Bronchial epithelial cell (primary cell): ENCODE measurements around the gene S1PR2. TPM values are rescaled to one million over a fixed set of nuclear protein-coding genes. Genes with fewer than 3 reads are reported as not detected.
"Not testable (repeated sequence)": the region's sequence is repeated elsewhere in the genome, so short reads cannot be mapped to it uniquely, and the experiment has no call there.

ENCODE experiments used
- DNase-seq: peaks from one replicate; pipeline ENCODE4 v3.0.0-alpha.2; 2010; ENCODE audit warnings: low read depth
- FAIRE-seq: peaks from 2 replicates; lab custom pipeline; 2011; peaks lifted over from hg19 to GRCh38; lab: Jason Lieb, UNC
- H3K27me3 ChIP-seq: 2 replicates; pipeline ENCODE4 v1.5.1; 2011; ENCODE audit warnings: low read length; ENCODE audit not compliant: control insufficient read depth, insufficient read depth
- H3K36me3 ChIP-seq: 2 replicates; pipeline ENCODE4 v1.5.1; 2011; ENCODE audit warnings: low read length; ENCODE audit not compliant: control insufficient read depth, insufficient read depth
- H3K4me3 ChIP-seq: 2 replicates; pipeline ENCODE4 v1.5.1; 2011; ENCODE audit warnings: mild to moderate bottlenecking, low read depth, low read length, control low read depth
- total RNA-seq: library from RNA; depleted of rRNA; stranded (reverse); fragments of >200 nt; gene quantifications from 2 replicates; pipeline ENCODE4 v1.2.1, GENCODE V29; 2014
- TF ChIP-seq, protein P1 (sequence below): IDR thresholded peaks from 2 replicates; pipeline ENCODE4 v1.5.1; 2011; ENCODE audit warnings: mild to moderate bottlenecking, moderate library complexity, low read length, control low read depth, inconsistent platforms; ENCODE audit not compliant: insufficient read depth, severe bottlenecking

The S1PR2 gene
- total RNA-seq, 1 donor from 2014 or later, result 1.3 TPM

DNA sequence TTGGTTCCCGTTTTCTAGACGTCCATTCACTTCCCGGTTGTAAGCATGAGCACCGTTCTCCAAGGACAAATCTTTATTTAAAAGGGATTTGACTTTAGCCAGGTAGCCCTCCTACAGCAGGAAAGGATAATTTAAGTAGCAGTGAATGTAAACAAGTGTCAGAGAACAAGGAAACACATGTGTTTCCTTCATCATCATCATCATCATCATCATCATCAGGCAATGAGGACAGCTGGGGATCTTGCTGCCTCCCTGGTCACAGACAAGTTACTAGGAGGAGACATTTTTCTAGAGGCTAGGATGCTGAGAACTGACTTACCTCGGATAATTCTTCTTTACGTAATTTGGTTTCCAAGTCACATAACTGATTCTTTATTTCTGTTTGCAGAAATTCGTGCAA is 50.7 kb downstream of the S1PR2 start:
- Histone ChIP-seq H3K27me3 (no peaks in the 10 kb centered on the region), H3K4me3 (no peak overlapping the region), H3K36me3 (peaks cover 6% of the 10 kb centered on the region)
- FAIRE-seq (no peak), DNase-seq (no peak)
- TF ChIP-seq, protein P1, sequence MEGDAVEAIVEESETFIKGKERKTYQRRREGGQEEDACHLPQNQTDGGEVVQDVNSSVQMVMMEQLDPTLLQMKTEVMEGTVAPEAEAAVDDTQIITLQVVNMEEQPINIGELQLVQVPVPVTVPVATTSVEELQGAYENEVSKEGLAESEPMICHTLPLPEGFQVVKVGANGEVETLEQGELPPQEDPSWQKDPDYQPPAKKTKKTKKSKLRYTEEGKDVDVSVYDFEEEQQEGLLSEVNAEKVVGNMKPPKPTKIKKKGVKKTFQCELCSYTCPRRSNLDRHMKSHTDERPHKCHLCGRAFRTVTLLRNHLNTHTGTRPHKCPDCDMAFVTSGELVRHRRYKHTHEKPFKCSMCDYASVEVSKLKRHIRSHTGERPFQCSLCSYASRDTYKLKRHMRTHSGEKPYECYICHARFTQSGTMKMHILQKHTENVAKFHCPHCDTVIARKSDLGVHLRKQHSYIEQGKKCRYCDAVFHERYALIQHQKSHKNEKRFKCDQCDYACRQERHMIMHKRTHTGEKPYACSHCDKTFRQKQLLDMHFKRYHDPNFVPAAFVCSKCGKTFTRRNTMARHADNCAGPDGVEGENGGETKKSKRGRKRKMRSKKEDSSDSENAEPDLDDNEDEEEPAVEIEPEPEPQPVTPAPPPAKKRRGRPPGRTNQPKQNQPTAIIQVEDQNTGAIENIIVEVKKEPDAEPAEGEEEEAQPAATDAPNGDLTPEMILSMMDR, result no peak

DNA sequence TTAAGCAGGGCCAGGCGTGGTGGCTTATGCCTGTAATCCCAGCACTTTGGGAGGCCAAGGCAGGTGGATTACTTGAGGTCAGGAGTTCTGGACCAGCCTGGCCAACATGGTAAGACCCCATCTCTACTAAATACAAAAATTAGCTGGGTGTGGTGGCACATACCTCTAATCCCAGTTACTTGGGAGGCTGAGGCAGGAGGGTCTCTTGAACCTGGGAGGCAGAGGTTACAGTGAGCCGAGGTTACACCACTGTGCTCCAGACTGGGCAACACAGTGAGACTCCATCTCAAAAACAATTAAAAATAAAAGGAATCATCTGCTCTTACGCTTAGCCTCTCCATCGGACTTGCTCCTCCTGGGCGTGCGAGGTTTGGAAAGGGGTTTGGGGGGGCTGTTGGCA is 51.1 kb downstream of the S1PR2 start:
- not testable (repeated sequence) for DNase-seq, FAIRE-seq, H3K27me3 ChIP-seq, H3K36me3 ChIP-seq, H3K4me3 ChIP-seq

DNA sequence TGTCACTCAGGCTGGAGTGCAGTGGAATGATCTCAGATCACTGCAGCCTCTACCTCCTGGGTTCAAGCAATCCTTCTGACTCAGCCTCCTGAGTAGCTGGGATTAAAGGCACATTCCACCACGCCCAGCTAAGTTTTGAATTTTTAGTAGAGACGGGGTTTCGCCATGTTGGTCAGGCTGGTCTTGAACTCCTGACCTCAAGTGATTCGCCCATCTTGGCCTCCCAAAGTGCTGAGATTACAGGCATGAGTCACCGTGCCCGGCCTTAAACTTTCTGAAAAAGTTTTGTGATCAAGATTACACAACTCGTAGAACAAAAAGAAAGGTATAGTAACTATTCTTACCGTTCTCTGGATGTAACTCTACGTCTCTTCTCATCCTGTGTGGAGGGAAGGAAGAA is 57.6 kb downstream of the S1PR2 start:
- H3K4me3 ChIP-seq, result no peak overlapping the region
- no peaks in the 10 kb centered on the region for H3K27me3 ChIP-seq
- DNase-seq (peak; percentile 26), FAIRE-seq (no peak)
- TF ChIP-seq, protein P1, result no peak
- peaks cover 10% of the 10 kb centered on the region for H3K36me3 ChIP-seq

Other genes starting within 250 kb of the S1PR2 start
- 0.51 and 0.79 TPM in 2 replicates for gene COL5A3, start 220.8 kb downstream of the S1PR2 start, total RNA-seq
- gene RDH8, start 217.8 kb downstream of the S1PR2 start, total RNA-seq, result not detected in 2 replicates
- 5.0 and 5.5 TPM in 2 replicates for gene SHFL, start 145.0 kb downstream of the S1PR2 start, total RNA-seq
- gene ANGPTL6, start 128.7 kb downstream of the S1PR2 start, total RNA-seq, result under 0.01 TPM in 1 of 2 replicates, not detected in the other
- gene PPAN, start 125.0 kb downstream of the S1PR2 start, total RNA-seq, result 41.5 and 45.3 TPM in 2 replicates
- gene P2RY11, start 119.6 kb downstream of the S1PR2 start, total RNA-seq, result 1.1 and 3.7 TPM in 2 replicates
- gene EIF3G, start 111.4 kb downstream of the S1PR2 start, total RNA-seq, result 198 and 291 TPM in 2 replicates
- 11.1 and 12.4 TPM in 2 replicates for gene DNMT1, start 36.4 kb downstream of the S1PR2 start, total RNA-seq
- gene MRPL4, start 20.9 kb upstream of the S1PR2 start, total RNA-seq, result 17.1 and 19.2 TPM in 2 replicates
- gene ICAM1, start 39.8 kb upstream of the S1PR2 start, total RNA-seq, result 0.79 and 0.90 TPM in 2 replicates
- 4.0 and 10.8 TPM in 2 replicates for gene ICAM4, start 55.6 kb upstream of the S1PR2 start, total RNA-seq
- gene ICAM5, start 58.6 kb upstream of the S1PR2 start, total RNA-seq, result 3.7 and 3.9 TPM in 2 replicates
- 0.26 and 0.53 TPM in 2 replicates for gene ZGLP1, start 78.5 kb upstream of the S1PR2 start, total RNA-seq
- 21.8 and 24.2 TPM in 2 replicates for gene FDX2, start 84.7 kb upstream of the S1PR2 start, total RNA-seq
- gene RAVER1, start 102.2 kb upstream of the S1PR2 start, total RNA-seq, result 2.3 and 4.2 TPM in 2 replicates
- 5.0 and 5.5 TPM in 2 replicates for gene ICAM3, start 108.3 kb upstream of the S1PR2 start, total RNA-seq
- 36.1 and 45.8 TPM in 2 replicates for gene TYK2, start 149.2 kb upstream of the S1PR2 start, total RNA-seq
- 195 TPM in 2 replicates for gene CDC37, start 172.2 kb upstream of the S1PR2 start, total RNA-seq
- gene PDE4A, start 189.2 kb upstream of the S1PR2 start, total RNA-seq, result 0.13 and 0.26 TPM in 2 replicates